Measurements from ENCODE around the gene DAW1.
"Not testable (repeated sequence)": the region's sequence is repeated elsewhere in the genome, so short reads cannot be mapped to it uniquely, and the experiment has no call there.

DAW1 gene

GRCh38 chr2:227914362-227914761 is 42.9 kb downstream of the DAW1 start:
- no peak for DNase-seq (ENCODE audit: low read depth in 2 of 2)

DNA sequence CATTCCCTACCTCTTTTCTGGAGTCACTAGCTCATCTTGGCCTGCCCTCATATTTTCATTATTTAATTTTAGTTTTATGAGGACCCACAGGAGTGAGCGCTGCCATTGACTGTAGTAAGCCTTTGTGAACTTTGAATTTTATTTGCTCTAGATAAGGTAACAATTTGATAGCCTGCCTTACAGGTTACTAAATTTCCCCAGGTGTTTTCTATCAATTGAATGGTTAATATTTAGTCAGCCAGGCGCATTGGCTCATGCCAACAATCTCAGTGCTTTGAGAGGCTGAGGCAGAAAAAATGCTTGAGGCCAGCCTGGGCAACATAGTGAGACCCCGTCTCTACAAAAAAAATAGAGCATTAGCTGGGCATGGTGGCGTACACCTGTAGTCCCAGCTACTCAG is 50.2 kb downstream of the DAW1 start:
- no peak for DNase-seq (ENCODE audit: low read depth in 2 of 2)

DNA sequence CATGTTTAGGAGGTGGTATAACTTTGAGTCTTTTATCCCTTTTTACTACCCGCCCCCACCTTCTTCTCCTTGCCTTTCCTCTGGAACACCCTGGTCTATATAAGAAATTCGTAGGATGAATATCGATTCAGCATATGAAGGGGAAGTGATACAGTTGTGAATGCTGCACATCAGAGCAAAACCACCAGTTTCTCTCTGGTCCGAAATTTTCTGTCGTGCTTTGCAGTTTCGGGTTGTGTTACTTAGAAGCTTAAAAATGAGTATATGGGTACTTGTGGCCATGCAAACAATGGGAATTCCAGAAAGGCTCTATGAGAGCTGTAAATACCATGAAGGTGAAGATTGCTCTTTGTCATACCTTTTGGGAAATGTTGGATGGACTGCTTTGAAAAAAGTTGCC is 60.6 kb downstream of the DAW1 start:
- no peak for DNase-seq (ENCODE audit: low read depth in 2 of 2)

GRCh38 chr2:227932403-227932802 is 61.0 kb downstream of the DAW1 start:
- no peak for DNase-seq (ENCODE audit: low read depth in 2 of 2)

DNA sequence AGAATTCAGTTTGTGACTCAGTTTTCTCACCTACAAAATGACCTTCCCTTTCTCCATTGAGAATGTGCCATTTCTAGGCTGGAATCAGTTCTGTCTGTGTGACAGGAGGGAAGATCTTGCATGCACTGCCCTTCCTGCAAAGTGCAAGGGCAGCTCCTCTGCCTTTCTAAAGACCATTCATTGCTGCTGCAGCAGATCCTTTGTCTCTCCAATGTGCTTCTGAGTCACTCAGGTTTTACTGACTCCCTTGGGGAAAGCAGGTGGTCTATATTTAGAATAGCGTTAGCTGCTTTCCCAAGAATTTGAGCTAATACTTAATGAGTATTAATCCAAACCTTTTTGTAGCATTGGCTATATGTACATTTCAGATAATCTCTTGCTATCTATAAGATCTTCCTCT is 62.5 kb downstream of the DAW1 start:
- no peak for DNase-seq (ENCODE audit: low read depth in 2 of 2)

- DNase-seq (ENCODE audit: low read depth in 2 of 2) = not testable (repeated sequence)
These were observed 64.8 kb downstream of the DAW1 start for GRCh38 chr2:227936249-227936648.

DNA sequence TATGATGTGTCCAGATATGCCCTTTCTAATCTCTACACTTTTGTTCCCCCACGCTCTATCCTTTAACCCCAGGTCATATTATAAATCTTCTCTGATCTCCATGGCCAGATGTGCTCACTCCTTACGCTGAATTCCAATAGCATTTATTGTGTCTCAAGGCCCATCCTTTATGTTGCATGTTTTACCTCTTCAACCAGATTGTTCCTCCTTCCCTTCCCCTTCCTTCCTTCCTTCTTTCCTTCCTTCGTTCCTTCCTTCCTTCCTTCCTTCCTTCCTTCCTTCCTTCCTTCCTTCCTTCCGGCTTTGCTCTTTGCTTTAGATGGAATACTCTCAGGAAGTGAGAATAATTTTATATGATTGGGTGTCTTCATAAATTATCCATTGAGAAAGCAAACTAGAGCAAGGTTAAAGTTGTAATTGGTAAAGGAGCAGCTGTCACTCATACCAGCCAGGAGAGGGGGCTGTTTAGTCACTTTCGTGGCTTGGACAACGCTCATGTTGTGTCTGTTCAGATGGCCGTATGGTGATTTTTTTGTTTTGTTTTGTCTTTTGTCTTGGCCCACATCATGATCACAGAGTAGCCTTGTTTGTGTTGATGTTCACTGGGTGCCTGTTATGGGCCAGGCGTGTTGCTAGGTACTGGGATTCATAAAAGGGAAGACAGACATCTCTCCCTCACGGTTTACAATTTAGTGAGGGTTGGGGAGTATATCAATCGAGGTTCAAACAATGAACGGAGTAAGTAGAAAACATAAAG is 68.0 kb downstream of the DAW1 start:
- no peak for DNase-seq (ENCODE audit: low read depth in 2 of 2)

DNA sequence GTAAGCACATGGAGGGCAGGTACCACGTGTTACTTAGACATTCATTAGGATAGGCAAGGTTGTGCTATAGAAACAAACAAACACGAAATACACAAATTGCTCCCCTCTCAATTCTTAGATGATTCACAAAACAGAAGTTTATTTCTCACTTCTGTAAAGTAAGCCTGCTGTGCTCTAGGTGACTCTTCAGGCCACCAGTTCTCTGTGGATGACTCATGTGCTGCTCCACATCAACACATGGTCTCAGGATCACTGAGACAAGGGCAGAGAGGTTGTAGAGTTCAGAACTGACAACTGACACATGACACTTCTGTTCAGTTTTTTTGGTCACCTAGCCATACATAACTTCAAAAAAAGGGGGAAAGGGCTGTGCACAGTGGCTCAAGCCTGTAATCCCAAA is 70.6 kb downstream of the DAW1 start:
- DNase-seq (ENCODE audit: low read depth in 2 of 2) = no peak

- DNase-seq (ENCODE audit: low read depth in 2 of 2) = no peak
These were observed 71.5 kb downstream of the DAW1 start for GRCh38 chr2:227942965-227943364.

GRCh38 chr2:227960317-227960716 is 88.9 kb downstream of the DAW1 start:
- no peak for DNase-seq (ENCODE audit: low read depth in 2 of 2)

DNA sequence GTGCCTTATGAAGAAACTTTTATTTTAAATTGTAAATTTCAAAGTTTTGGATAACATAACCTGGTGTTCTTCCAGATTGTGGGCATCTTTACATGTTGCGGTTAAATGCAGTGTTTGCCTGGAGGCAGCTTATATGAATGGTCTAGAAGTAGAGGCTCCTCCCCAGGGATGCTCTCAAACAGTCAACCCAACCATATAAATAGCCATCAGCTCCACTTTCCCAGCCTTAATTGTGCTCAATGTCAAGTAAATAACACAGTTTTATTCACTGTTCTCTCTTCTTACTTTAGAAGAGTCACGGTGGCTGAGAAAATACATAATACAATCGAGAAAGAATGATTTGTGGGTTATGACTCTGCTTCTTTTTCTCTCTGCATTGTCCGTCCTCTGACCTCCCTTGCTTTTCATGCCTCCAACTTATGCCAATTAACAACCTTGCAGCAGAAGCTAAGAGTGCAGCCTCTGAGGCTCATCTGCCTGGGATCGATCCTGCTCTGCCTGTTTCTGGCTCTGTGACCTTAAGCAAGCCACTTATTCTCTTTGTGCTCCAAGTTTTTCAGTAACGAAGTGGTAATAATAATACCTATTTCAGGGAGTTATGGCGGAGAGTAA is 100.3 kb downstream of the DAW1 start:
- DNase-seq (ENCODE audit: low read depth in 2 of 2) = no peak

GRCh38 chr2:227973241-227973640 is 101.8 kb downstream of the DAW1 start:
- DNase-seq (ENCODE audit: low read depth in 2 of 2) = no peak
